Measurements from ENCODE around the gene UNC5A.
A peak's percentile ranks its signal among the peaks of the same experiment; 100 is the strongest.

The UNC5A gene

GRCh38 chr5:176792655-176793342, 17.6 kb upstream of the UNC5A start:
- no peak for DNase-seq
- no peak overlapping the region for H3K4me3 Mint-ChIP-seq
- H3K27ac Mint-ChIP-seq = no peak overlapping the region
- no peaks in the 10 kb centered on the region for H3K9me3 Mint-ChIP-seq
- TF ChIP-seq CTCF (IDR thresholded peaks at IDR 0.05) = no peak
- no peaks in the 10 kb centered on the region for H3K36me3 Mint-ChIP-seq (ENCODE audit: low read depth)
- H3K27me3 Mint-ChIP-seq (ENCODE audit: low read depth, poor library complexity) = peaks cover 94% of the 10 kb centered on the region
- H3K4me1 Mint-ChIP-seq = peaks cover 15% of the 10 kb centered on the region

GRCh38 chr5:176793343-176793699, 17.0 kb upstream of the UNC5A start:
- DNase-seq = no peak
- TF ChIP-seq CTCF (IDR thresholded peaks at IDR 0.05) = no peak
- Mint-ChIP-seq H3K36me3 (ENCODE audit: low read depth) (no peaks in the 10 kb centered on the region), H3K27ac (no peak overlapping the region), H3K27me3 (ENCODE audit: low read depth, poor library complexity) (peaks cover 94% of the 10 kb centered on the region), H3K4me1 (peaks cover 10% of the 10 kb centered on the region), H3K4me3 (no peak overlapping the region), H3K9me3 (no peaks in the 10 kb centered on the region)

GRCh38 chr5:176793736-176794135, 16.6 kb upstream of the UNC5A start:
- H3K36me3 Mint-ChIP-seq (ENCODE audit: low read depth) = no peaks in the 10 kb centered on the region
- DNase-seq = no peak
- no peak for TF ChIP-seq CTCF (IDR thresholded peaks at IDR 0.05)
- H3K9me3 Mint-ChIP-seq = no peaks in the 10 kb centered on the region
- H3K27ac Mint-ChIP-seq = no peak overlapping the region
- peaks cover 9% of the 10 kb centered on the region for H3K4me1 Mint-ChIP-seq
- no peak overlapping the region for H3K4me3 Mint-ChIP-seq
- peaks cover 89% of the 10 kb centered on the region for H3K27me3 Mint-ChIP-seq (ENCODE audit: low read depth, poor library complexity)

- no peak for TF ChIP-seq CTCF (IDR thresholded peaks at IDR 0.05)
- Mint-ChIP-seq H3K27me3 (ENCODE audit: low read depth, poor library complexity) (peaks cover 82% of the 10 kb centered on the region), H3K27ac (no peak overlapping the region), H3K9me3 (no peaks in the 10 kb centered on the region), H3K36me3 (ENCODE audit: low read depth) (no peaks in the 10 kb centered on the region), H3K4me1 (peaks cover 2% of the 10 kb centered on the region), H3K4me3 (no peak overlapping the region)
- DNase-seq = no peak
Observed at GRCh38 chr5:176794509-176794908, 15.8 kb upstream of the UNC5A start.

GRCh38 chr5:176796411-176796810, 13.9 kb upstream of the UNC5A start:
- Mint-ChIP-seq H3K4me1 (no peaks in the 10 kb centered on the region), H3K27ac (peak overlapping the region; percentile 21), H3K27me3 (ENCODE audit: low read depth, poor library complexity) (peaks cover 64% of the 10 kb centered on the region), H3K36me3 (ENCODE audit: low read depth) (no peaks in the 10 kb centered on the region), H3K4me3 (no peak overlapping the region), H3K9me3 (no peaks in the 10 kb centered on the region)
- TF ChIP-seq CTCF (IDR thresholded peaks at IDR 0.05) = no peak
- no peak for DNase-seq

- no peaks in the 10 kb centered on the region for H3K4me1 Mint-ChIP-seq
- H3K4me3 Mint-ChIP-seq = no peak overlapping the region
- H3K27ac Mint-ChIP-seq = peak overlapping the region; percentile 21
- no peaks in the 10 kb centered on the region for H3K36me3 Mint-ChIP-seq (ENCODE audit: low read depth)
- no peak for TF ChIP-seq CTCF (IDR thresholded peaks at IDR 0.05)
- H3K9me3 Mint-ChIP-seq = no peaks in the 10 kb centered on the region
- H3K27me3 Mint-ChIP-seq (ENCODE audit: low read depth, poor library complexity) = peaks cover 60% of the 10 kb centered on the region
- no peak for DNase-seq
Observed at GRCh38 chr5:176796970-176797369, 13.4 kb upstream of the UNC5A start.
